IPS DF 4.7 (cell line): ENCODE data around the gene SOCS2.
"Not testable (repeated sequence)": the region's sequence is repeated elsewhere in the genome, so short reads cannot be mapped to it uniquely, and the experiment has no call there.

ENCODE experiments used
- DNase-seq: peaks from one replicate; pipeline ENCODE4 v3.0.0-alpha.2; 2013; ENCODE audit warnings: low spot score; ENCODE audit errors: extremely low read depth

SOCS2 gene

DNA sequence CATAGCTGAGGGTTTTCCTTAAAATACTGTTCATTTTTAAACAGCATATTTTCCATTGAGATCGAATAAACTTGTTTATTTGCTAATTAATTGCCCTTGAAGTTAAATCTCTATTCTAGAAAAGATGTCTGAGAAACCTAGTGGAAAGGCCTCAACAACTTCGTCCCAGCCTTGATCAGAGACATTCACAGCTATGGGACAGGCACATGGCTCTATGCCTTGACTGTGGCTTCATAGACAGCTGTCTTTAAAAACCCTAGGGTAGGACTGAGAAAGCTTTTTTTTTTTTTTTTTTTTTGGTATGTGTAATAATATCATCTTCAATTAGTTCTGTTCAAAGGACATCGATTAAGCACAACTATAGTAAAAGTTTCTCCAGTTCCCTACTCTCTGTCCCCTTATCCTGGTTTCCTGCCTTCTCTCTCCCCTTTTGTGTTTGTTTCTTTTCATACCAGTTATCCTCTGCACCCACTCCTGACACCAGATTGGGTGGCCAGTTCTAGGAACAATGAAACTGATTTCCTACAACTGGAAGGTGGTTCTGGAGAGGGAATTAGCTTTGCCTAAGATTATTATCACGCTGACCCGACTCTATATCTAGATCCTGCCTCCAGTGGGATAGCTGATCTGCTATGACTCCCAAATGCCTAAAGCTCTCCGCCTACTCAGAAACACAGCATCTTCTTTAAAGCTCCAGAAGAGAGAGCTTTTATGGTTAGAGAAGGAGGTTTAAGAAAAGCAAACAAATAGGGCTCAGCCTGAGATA lies 20.3 kb downstream of the SOCS2 start:
- DNase-seq = no peak

DNA sequence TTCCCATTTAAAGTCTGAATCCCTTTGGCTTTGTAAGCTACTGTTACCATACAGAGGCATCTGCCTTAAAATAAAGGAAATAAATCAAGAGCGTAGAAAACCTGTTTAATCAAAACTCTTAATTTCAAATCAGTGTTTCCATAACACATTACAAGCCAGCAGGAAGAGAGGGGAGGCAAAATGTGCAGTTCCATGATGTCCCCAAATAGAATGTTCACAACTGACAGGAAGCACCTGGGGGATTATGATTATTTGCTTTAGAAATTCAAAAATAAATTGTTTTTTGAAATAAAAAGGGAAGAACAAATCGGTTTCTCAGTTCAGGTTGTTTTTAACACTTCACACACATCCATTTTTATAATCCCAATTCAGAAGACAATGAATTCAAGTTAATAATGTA lies 21.4 kb downstream of the SOCS2 start:
- DNase-seq = no peak

DNA sequence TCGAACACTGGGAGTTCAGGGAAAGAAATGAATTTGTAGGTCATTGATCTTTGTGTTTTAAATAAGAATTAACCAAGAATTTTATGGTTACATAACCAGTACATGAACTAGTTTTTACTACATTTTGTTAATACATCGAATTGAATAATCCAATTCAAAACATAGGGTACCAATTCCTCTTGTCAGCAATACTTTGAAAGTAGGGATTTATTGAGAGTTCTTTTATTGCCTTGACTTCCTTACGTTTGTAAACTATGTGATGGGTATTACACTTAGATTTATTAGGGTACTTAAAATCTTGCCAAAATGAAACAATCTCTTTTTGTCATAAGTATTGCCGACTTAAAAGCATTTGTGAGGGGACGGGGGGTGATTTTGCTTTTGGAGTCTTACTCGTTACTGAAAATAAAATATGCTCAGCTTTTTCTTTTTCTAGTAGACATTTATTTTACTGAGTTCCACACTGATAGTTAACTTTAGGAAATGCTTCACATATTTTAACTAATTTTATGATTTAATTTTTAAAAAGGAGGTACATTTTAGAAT lies 22.4 kb downstream of the SOCS2 start:
- no peak for DNase-seq

DNA sequence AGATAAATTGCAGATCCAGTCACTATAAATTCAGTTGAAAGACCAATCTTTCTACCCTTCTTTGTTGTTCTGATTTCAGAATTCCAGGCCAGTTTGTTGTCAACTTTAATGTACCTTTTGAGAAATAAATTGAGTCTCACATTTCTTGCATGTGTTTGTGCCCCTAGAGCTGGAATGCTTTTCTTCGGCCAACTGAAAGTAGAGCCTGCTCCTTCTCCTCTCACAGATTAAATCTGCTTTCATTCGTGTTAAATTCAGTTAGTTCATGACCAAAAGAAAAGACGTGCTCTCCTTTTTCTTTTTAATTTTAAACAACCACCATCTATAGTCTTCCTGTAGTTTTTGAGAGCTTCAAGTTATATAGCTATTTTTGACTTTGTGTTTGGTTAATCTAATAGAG lies 22.9 kb downstream of the SOCS2 start:
- DNase-seq = no peak

DNA sequence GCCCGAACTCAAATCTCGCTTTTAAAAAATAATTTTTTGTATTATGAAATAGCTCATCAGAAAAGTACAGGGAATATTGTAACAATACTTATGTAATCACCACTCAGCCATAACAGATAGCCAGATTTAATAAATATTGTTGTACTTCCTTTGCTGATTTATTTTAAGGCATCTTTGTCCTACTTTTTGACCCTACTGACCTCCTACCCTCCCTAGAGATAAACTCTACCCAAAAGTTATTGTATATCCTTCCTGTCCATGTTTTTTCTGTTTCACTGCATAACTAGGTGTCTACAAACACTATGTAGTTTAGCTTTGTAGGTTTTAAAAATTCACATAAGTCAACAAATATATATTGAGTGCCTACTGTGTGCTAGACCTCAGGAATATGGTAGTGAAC lies 25.1 kb downstream of the SOCS2 start:
- DNase-seq = no peak

DNA sequence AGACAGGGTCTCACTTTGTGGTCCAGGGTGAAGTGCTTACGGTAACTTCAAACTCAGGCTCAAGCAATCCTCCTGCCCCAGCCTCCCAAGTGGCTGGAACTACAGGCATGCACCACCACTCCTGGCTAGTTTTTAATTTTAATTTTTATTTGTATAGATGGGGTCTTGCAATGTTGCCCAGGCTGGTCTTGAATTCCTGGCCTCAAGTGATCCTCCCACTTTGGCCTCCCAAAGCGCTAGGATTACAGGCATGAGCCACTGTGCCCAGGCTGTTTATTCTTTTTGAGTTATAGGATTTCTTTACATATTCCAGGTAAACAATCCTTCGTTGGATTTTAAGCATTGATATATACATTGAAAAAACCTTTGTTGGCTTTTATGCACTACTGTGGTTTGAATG lies 26.7 kb downstream of the SOCS2 start:
- no peak for DNase-seq

DNA sequence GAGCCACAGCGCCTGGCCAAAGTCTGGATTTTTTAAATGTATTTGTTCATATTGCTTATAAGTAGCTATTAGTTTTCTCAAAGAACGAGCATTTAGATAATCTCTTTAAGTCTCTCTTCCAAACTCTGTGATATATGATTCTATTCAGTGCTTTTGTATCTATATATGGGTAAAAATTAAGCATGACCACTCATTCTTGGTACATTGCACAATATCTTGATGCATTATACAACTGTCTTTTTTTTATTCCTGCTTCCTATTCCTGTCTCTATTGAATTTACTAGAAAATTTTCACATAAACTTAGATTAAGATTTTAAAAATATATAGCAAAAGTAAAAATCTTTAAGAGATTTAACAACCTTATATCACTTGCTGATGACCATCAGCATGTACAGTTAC lies 29.1 kb downstream of the SOCS2 start:
- no peak for DNase-seq

DNA sequence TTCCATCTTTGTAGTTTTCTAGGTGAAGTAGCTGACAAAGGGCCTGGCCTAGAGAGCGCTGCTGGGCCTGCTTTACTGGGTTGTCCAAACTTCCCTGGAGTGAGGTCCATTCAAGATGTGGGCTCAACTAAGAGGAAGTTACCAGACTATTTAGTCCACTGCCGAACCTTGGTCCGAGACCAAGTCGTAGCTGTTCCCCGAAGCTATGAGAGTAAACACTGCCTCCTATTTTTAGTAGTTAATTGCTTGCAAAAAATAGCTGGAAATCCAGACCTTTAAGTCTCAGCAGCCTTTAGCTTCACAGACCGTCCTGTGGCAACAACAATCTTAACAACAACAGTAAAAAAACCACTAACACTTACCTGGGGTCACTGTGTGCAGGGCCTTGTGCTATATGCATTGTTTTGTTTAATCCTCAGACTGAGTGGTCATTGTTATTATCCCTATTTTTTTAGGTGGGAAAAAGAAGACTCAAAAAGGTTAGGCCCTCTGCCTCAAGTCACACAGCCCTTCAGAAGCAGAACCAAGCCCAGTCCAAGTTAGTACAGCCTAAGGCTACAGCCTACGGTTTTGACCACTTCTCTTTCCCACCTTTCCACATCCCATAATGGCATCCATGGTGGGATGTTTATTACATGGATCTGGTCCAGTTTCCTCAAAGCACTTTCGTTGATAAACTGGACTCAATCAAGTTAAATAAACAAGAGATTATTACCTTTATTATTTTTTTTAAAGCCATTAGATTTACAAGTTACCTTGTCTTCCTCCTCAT lies 30.6 kb downstream of the SOCS2 start:
- DNase-seq = no peak

DNA sequence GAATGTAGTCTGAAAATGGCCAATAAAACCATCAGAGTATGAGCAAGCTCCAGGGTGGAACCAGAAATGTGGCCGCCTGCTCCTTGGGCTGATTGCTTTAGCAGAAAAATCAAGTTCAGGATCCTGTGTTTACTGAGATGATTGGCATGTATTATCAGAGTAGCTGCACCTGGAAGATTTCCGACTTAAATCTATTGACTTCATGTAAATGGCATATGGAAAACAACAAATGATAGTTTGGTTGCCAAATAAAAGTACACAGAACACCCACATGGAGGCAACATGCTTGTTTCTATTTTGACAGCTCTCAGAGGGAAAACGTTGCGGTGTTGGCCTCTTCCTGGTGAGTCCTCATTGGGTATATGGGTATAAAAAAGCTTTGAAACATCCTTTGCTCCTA lies 31.3 kb downstream of the SOCS2 start:
- DNase-seq = no peak

DNA sequence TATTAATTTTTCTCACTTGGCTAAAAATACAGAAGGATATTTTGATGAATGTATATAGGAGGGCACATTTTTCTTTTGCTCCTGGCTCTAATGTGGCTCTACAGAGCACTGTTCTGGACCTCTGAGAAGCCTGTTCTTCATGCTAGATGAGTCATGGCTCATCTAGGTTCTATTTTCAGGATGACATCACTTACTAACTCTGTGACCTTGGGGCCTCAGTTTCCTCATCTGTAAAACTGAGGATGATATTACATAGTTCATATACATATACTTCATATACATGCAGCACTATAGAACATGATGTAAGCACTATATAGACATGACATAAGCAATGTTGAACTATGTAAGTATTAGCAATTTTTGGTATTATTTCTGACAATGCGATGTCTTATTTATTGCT lies 35.8 kb downstream of the SOCS2 start:
- no peak for DNase-seq

DNA sequence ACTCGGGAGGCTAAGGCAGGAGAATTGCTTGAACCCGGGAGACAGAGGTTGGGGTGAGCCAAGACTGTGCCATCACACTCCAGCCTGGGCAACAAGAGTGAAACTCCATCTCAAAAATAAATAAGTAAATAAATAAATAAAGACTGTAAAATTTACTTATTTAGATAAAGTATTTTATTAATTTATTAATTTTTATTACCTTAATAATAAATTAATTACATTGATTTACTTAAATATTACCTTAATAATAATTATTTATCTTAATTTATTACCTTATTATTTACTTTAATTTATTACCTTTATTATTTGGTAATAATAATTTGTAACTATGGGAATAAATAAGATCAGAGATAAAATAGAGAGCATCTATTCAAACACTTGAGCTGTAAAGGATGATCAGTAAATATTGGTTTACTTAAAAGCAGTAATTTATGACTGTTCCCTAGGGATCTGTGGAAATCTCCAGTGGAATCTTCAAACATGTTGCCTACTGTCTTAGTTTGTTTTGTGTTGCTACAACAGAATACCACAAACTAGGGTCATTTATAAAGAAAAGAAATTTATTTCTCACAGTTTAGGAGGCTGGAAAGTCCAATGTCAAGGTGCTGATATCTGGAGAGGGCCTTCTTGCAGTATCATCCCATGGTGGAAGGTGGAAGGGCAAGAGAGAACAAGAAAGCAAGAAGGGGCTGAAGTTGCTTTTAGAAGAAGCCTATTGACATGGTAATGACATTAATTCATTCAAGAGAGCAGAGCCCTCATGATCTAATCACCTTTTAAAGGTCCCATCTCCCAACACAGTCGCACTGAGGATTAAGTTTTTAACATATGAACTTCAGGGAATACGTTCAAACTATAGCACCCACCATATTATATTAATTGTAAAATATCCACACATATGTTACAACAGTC lies 37.1 kb downstream of the SOCS2 start:
- no peak for DNase-seq

DNA sequence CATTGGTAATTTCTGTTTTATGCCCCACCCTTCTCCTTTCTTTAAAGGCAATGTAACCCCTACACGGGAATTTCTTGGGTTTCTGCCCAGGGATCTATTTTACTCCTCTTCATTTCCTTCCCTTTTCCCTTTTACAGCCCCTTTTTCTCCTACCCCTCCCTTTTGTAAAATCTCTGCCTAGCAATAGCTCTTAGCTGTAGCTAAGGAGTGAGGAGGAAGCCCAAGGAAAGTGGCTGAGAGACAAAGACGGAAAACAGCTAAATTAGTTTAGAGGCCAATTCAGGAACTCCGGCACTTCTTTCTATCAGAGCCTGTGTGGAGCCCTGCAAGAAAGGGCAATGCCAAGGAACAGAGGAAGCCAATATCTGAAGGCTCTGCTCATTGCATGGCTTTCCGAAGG lies 40.3 kb downstream of the SOCS2 start:
- no peak for DNase-seq

DNA sequence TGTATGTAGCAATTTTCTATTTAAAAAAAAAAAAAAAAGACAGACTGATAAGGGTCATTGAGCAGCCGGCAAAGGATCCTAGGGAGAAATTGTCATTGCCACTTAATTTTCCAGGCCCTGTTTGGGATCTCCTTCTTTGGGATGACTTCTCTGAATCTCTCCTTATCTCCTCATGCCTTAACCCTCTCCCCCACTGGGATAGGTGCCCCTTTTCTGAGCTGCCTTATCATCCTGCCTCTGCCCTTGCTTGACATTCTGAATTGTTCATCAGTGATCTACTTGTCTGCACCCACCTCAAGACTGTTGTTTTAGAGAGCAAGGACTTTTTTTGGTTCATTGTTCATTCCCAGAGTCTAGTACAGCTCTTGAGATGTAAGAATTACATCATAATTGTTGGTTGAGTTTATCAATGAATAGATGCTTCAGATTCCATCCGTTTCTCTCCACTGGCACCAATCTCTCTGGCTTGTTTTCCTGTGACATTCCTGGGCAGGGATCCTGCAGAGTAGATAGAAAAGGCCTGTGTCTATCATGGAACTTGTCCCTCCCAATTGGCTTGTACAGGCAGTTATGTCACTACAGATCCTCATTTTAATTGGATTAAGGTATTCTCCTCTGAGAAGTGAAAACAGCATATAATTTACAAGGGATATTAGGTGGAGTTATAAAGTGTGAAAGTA lies 42.6 kb downstream of the SOCS2 start:
- DNase-seq = no peak

DNA sequence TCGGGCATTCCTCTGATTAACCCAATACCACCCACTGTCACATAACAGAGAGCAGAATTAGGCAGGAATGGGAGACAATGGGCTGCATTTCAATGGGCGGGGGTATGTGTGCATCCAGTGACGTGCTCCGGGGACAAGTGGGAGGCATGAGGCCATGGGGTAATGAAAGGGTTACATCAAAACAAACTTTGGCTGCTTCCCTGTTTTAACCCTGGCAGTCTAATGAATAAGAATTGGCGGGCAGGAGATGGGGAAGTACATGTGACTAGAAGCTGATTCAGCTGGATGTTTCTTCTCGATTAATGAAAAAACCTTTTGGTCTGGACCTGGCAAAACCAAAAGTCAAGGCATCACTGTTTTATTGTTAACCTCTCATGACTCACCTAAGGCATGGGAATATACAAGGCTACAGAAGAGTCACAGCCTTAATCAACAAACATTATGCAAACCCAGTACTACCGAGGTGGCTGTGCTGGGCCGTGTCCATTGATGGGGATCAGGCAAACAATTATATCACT lies 44.2 kb downstream of the SOCS2 start:
- peak; percentile 72 for DNase-seq

DNA sequence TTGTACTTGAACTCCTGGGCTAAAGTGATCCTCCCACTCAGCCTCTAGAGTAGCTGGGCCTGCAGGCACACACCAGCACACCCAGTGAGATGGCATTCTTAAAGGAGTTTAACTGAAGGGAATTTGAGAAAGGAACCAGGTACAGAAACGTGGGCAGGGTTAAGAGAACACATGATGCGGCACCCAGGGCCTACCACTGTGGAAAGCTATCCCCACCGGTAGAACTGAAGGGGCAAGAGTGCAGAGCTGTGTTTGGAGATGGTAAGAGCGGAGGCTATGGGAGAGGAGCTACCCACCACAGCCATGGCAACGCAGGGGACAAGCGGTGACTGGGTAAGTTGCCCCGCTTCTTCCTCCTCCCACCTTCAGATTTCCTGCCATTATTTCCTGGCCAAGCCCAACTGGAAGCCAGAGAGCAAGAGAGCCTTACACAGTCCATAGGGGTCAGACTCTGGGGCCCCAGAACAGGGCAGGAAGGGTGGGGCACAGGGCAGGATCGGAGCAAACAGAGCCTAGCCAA lies 46.5 kb downstream of the SOCS2 start:
- DNase-seq = no peak

DNA sequence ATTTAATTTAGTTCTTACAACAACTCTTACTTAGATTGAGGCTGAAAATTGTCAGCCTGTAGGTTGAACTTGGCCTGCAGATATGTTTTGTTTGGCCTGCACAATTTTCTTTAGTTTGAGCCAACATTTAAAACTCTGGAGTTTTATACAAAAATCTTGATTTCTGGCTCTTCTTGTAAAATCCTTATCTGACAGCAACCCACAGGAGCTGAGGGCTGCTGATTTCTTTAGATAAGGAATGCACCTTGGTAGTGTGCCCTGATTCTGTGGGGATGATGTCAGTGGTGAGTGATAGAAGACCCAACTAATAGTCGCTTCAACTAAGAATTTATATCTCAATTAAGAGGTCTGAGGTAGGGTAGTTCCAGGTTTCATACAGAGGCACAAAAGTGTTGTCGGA lies 49.5 kb downstream of the SOCS2 start:
- no peak for DNase-seq

DNA sequence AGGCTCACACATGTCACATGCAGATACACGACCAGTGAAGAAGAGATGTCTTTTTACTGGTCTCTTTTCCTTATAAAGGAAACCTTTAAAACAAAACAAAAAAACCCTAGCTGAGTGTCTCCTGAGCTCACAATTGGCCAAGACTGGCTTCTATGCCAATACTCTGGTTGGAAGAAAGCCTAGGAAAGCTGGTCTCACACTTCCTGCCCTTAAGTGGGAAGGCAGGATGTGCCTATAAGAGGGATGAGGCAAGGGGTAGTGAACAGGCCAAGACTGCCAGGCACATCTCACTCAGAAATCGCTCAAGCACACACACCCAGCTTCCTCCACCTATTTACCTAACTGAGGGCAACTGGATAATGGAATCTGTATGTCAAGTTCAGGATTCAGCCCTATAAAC lies 50.0 kb downstream of the SOCS2 start:
- DNase-seq = no peak

DNA sequence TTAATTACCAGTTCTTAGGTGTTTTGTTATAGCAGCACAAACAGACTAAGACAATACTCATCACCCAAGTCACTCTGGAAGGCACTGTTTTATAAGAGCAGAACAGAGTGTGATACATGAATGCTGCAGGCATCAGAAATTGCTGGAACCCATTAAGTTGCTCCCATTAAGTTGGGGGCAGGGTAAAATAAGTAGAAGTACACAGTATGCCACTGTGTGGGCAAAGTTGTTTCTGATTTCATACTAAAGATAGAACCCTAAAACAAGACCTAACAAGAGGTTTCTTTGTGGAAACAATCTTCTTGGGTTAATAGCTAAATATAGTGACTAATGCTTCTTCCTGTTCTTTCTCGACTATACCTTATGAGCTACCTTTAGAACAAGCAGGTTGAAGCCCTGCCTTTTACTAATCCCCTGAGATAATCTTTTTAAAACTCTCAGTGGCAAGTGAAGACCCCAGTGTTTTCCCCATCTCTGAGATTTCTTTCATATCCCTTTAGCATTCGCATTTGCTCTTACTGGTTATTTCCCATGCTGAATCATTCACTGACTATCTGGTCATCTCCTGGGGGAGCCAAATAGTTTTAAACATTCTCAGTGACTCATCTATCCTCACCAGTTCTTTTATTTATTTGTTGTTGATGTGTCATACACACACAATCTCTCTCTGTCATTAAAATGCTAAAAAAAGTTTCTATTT lies 52.3 kb downstream of the SOCS2 start:
- DNase-seq = no peak

DNA sequence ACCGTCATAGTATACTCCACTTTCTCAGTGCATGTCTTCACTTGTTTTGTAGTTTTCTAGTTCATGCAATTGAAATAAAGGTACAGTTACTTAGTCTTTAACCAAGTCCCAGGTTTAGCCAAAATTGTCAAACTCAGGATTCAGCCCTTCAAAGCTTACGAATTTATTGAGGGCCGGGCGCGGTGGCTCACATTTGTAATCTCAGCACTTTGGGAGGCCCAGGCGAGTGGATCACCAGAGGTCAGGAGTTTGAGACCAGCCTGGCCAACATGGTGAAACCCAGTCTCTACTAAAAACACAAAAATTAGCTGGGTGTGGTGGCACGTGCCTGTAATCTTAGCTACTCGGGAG lies 52.8 kb downstream of the SOCS2 start:
- DNase-seq = not testable (repeated sequence)

DNA sequence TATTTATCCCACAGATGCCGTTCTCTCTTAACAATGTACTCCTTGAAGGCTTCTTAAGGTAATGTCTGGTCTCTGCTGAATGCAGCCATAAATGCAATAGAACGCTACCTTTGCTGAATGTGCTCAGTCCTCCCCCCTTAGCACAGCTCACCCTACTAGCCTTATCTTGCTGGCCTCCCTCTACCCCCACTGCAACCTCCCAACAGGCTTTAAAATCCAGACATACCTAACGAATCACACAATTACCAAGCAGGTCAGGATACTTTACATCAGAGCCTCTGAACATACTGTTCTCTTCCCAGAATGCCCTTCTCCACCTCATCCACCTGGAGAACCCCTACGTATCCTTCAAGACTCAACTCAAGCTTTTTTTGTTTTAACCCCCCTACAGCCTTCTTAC lies 53.7 kb downstream of the SOCS2 start:
- no peak for DNase-seq
